HG02571 (cell line): ENCODE data around the gene ABLIM1.

Experiments used
- ATAC-seq: cut with Tn5 transposase; IDR thresholded peaks from one replicate; pipeline ENCODE4 v1.9.1; 2021; ENCODE audit warnings: mild to moderate bottlenecking, moderate library complexity; ENCODE audit not compliant: unreplicated experiment

The ABLIM1 gene

DNA sequence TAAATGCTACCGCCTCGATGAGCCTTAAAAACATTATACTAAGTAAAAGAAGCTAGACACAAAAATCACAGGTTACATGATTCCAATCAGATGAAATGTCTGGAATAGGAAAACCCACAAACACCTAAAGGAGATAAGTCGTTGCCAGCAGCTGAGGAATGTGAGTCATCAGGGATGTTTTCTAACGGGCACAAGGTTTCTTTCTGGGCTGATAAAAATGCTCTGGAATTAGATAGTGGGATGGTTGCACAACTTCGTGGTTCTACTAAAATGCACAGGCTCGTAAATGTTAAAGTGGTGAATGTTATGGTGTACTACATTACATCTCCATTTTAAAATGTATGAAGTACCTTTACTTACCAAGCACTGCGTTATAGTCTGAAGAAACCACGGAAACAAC is 9.7 kb downstream of the ABLIM1 start:
- ATAC-seq: no peak

DNA sequence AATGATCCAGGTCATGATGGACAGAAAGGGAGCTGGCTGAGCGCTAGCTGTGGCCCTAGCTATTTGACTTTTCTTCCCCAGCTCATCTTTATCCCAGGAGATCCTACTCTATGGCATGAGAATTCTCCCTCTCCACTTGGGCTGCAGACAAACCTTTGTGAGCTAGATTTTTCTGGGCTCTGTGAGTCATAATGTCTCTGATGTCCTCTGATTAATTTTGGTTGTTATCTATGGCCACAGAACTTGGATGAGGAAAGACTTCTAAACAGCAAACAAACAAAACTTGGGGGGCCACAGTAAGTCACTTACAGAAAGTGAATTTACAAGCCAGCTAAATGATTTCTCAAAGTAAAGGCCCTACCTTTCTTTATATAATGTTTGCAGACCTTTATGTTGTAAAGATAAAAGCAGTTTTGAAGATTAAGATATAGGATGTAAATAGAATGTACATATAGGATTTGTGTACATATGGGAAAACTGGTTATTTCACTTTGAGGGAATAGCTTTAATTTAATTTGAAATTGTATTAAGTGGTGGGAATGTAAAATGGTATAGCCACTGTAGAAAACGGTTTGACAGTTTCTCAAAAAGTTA is 10.4 kb downstream of the ABLIM1 start:
- no peak for ATAC-seq

DNA sequence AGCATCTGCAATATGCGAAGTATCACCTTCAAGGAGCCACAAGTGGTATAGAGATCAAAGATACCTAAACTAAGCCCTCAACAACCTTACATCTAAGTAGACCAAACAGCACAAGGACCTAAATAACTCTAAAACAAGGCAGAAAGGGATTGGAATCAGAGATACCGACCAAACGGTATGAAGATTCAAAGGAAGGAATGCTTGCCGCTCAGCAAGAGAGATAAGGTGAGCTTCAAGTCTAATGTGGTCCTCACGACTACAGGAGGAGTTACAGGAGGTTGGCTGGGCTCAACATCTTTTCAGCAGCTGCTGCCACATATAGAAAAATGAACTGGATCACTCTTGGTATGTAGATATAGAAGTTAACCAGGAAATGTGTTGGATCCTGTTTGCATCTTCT is 11.6 kb downstream of the ABLIM1 start:
- no peak for ATAC-seq

DNA sequence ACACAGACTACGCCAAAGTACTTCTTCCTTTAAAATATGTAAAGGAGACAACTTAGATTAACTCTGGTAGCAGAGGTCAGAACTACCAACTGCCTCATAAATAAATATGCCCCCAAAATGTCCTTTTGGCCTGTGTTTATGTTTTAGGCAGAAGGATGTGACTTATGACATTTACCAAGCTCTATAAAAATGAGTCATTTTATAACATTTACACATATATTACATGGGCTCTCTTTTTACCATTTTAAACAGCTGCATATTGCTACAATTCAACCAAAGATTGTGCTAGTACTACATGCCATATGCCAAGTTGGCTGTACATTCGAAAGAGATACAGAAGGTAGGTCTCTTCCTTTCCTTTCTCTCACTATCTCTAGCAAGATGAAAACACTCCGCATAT is 12.4 kb downstream of the ABLIM1 start:
- no peak for ATAC-seq

DNA sequence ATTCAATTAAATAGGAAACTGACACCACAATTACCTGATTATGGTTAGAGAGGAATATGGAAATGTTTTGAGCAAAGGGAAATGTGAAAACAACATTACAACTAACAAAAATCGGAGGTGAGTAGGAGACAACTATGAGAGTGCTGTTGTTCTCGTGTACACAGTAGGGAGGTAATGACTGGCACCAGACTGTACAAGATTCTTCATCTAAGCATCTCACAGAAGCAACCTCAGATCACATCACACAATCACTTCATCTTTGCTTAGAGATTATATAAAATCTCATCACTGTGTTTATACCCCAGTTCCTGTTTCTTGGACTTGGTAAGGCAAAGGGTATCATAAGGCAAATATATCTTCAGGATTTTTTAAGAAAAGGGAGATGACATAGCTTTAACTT is 14.9 kb downstream of the ABLIM1 start:
- ATAC-seq: no peak

DNA sequence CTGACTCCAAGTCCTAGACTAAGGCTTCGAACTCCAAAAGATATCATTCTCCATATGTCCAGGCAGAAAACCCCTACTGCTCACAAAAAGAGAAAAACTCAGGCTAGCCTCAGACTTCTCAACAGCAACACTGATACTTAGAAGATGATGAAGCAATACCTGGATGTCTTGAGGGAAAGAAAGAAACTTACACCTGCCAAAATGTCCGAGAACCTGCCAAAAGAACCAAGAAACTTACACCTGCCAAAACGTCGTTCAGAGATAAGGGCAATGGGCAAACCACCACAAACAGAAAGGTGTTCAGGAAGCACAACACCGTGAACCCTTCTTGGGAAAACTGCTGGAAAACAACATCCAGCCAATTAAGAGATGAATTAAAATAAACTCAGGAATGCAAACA is 15.3 kb downstream of the ABLIM1 start:
- no peak for ATAC-seq

DNA sequence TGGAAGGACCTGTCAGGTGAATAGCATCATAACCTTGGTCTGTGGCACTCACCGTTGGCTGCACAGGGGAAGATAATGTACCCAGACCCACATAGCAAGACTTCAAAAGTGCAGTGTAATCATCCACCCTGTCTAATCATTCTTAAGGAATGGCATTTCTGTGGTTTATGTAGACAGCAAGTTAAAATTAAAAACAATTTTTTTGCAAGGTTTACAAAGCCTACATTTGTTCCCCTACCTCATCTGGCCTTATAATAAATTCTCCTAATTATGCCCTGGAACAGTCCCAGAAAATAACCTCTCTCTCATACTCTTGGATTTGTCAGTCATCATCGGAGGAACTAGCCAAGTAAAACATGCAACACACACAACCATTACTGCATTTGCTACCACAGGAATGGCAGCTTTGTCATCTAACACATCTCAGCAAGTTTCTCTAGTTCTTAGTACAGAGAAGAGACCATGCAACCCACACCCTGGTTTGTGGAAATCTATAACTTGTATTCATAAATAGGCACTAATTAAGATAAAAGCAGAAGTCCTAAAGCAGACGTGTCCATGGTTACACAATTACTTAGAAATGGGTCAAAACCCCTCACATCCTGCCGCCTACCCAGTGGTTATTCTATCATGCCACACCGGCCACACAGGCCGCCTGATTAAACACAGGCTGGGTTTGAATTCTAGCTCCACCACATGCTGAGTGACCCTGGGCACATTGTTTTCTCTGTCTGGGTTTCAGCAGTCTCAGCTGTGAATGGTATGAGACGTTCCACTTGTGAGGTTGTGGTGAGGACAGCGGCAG is 19.1 kb downstream of the ABLIM1 start:
- ATAC-seq: no peak

DNA sequence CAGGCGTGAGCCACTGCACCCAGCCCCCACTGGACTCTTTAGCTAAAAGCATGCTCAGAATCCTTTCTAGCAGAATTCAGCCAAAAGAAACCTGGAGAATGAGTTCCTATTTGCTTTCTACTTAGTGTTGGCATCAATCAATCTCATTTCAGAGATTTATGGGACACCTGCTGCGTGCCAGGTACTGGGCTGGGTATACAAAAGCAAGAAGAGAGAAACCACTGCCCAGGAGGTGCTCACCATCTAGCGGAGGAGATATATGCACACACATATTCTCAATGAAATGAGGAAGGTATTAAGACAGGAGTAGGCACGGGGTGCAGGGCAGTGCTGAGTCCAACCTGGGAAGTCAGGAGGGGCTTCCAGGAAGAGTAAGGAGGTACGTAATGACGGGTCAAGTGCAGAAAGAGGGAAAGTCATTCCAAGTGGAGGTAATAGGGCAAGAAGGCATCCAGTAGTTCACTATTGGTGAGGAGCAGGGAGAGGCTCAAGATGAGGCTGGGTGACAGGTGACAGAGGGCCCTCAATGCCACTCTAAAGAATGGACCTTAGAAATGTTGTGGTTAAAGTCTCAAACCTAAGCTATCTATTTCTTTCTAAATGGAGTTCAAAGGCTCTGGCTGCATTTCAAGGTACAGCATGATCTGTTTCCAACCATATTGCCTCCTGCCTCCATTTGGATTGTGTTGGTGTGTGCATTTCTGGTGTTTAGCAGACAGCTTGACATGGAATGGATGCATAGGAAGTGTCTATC is 22.1 kb downstream of the ABLIM1 start:
- ATAC-seq: no peak

DNA sequence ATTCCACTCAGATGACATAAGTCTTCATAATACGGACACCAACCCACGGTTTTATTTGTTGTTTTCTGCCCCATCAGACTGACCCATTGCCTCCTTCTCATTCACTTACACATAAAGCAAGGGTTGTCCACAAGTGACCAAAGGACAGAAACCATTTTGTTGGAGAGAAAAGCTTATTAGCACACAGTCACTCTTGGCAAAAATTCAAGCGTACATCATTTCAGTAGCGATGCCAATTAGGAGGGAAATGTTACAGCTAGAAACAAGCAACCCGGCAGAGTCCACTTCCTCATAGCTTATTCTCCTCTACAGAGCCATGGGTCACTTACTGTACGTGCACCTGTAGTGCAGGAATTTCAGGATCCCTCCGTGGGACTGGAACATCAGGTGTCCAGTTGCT is 23.0 kb downstream of the ABLIM1 start:
- no peak for ATAC-seq

DNA sequence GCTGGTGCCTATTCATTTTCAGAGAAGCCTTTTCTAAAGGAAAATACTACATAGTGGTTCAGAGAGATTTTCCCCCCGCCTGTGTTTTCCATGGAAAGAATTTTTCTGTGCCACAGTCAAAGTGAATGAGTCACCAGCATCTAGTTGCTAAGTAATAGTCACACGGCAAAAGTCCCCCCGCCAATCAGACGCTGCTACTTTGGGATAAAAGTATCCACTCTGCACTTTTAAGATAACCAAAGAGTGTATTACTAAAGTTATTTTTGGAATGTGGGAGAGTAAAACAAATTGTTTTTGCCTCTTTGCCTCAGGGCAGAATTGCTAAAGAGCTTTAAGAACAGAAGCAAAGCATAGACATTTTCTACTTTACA is 23.5 kb downstream of the ABLIM1 start:
- ATAC-seq: no peak

DNA sequence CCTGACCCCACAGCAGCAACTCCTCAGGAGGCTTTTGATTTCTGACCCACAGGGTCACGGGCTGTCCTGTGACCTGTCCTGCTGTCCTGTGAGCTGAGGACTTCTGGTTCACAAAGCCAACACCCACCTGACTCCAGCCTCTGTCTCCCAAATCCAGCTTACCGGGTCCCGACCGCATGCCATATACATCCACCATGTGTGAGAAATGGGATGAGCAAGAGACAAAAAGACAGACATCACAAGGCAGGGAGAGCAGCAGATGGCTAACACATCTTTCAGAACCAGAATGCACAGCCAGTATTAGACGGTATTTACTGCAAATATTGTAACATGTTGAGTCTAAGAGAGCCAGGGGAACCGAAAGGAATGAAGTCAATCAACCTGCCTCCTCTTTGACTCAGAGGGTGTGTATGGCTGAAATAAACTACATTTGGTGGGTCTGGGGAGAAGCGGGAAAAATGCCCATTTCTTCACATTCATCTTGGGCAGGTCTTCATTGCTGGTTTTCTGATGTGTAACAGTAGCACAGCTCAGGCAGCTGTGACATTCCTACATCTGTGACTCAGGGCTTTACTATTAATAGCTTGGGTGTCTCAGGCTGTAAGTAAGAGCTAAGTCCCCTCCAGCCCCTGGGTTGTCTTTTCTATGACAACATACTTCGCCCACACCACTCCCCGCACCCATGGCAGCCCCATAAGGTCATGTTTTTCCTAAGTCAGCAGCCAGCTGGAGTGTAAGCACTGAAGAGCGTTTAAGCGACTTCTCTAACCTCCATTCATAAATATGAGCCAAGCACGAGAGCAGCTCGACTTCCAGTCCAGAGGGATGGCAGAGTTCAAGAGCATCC is 25.0 kb downstream of the ABLIM1 start:
- no peak for ATAC-seq

DNA sequence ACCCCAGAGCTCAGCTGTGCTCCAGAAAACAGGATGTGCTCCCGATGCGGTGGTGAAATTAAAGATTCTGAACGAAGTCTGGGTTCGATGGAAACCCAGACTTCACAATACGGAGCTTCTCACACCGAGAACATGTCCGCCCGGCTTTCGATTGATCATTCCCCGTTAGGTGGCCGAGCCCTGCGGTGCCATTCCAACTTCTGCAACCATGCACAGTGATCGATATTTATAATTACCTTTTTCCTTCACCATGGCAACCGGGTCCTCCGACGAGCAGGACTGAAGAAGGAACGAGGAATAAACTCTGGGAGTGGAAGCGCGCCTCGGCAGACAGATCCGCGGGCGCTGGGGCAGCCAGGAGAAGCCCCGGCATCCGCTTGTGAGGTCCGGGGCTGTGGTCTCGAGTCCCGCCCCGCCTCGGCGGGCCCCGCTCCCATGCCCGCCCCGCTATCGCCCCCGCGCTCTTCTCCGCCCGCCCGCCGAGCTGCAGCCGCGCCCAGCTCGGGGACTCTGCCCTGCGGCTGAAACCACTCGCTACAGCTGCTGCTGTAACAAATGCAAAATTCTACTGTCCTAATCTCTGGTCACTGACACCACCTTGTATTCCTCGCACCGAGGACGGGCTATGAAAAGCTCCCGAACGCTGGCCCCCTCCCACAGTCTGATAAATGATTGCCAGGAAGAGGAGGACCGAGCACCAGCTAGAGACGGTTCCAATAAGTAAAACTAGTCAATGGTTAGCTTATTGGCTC is 26.2 kb downstream of the ABLIM1 start:
- ATAC-seq: peak; percentile 75

DNA sequence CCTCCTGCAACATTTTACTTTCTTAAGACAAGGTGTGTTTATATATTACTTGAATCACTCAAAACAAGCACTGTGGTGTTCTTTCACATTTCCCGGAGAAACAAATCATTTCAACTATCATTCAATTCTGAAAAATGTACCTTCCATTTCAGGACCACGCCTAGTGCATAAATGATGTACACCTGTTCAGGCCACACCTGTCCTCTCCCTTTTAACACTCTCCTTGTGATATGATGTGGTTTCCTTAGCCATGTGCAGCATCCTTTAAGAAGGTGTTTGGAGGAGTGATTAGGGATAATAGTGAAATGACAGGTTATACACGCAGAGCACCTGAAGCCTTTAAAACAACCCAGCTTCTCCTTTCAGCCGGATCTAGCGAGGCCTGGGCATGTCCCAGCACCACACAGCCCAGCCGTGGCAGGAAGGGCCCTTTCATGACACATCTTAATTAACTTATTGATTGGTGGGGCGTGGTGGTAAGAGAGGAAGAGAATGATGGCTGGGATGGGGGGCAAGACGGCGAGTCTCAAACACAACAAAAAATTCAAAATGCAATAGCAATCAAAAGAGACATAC is 26.9 kb downstream of the ABLIM1 start:
- no peak for ATAC-seq

DNA sequence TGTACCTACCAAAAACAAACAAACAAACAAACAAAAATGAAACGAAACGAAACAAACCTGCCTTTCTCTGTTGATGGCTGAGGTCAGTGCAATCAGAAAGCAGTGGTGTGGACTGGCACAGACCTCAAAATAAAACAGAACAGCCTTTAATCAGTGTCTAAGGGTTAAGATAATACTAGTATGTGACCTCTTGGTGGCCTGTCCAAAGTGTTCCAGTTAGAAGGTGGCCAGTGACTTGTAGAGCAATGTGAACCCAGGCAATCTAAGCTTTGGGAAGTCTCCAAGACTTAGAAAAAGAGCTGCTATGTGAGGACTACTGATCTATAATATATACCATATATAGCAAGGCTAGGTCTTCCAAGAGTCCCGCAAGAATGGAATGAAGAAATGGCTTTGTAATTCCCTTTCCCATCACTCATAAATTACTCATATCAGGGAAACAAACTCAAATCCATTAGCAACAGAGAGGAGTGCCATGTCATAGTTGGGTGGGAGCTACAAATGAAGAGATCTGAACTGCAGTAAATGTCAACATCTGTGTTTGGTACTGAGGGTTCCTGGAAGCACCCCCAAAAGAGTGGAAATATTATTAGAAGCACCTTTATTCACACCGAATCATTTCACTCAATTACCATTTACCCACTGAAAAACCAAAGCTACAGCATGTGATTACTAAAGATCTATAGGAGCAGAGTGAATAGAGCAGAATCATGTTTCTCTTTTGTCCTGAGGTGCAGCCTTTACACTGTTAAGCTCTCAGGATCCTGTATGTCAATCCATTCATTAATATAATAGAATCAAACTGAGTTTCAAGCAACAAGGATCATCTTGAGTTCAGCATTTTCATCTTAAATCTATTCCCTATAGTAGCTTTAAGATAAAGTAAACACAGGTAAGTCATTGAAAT is 28.0 kb downstream of the ABLIM1 start:
- ATAC-seq: no peak

DNA sequence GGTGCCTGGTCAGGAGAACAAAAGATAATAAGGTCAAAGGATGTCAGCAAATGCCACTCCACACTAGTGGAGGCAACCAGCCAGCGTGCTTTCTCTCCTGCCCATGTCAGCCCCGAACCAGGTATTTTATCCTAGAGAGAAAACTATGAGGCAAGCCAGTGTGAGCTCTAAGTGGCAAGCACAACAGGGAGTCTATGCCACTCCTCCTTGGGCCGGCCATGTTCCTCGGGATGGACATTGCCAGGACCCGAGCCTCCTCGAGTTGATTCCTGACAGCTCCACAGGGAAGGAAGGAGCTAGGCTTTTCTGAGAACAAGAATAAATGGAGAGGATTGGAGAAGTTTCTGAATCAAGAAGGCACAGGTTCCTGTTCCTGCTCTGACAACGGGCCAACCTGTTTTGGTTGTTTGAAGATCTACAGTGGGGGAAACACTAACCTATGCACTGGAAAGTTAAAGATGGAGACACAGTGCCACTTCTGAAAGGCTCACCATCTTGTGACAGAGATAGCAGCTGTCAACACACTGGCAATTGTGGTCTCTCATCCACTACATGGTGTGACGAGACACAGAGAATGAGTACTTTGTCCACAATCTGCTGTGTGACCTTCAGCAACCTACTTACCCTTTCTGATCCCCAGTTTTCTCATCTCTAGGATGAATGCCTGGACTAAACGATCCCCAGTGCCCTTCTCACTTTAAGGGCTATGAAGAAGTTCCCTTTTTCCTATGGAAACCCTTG is 28.8 kb downstream of the ABLIM1 start:
- no peak for ATAC-seq

DNA sequence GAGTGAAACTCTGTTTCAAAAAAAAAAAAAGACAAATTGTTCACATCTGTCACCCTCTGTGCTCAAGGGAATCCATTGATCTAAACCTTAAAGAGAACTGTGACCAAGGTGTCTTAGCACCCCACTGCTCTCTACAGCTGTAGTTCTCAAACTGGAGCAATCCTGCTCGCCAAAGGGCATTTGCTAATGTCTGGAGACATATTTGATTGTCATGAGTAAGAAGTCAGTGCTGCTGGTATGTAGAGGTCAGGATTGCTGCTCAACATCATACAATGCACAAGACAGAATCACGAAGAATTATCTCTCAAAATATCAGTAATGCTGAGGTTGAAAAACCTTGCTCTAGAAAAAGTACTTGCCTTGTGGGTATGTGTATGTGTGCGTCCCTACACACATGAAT is 30.0 kb downstream of the ABLIM1 start:
- no peak for ATAC-seq

DNA sequence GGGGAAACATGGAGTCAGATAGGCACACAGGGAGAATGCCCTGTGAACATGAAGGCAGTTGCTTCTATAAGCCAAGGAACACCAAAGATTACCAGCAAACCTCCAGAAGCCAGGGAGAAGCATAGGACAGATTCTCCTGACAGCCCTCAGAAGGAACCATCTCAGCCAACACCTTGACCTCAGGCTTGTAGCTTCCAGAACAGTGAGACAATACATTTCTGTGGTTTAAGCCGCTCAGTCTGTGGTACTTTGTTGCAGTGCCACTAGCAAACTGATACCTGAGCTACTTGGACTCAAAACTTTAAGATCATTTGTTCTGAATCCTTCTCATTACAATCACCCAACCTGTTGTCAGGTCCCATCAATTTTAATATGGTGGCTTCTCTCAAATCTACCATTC is 31.2 kb downstream of the ABLIM1 start:
- ATAC-seq: no peak

DNA sequence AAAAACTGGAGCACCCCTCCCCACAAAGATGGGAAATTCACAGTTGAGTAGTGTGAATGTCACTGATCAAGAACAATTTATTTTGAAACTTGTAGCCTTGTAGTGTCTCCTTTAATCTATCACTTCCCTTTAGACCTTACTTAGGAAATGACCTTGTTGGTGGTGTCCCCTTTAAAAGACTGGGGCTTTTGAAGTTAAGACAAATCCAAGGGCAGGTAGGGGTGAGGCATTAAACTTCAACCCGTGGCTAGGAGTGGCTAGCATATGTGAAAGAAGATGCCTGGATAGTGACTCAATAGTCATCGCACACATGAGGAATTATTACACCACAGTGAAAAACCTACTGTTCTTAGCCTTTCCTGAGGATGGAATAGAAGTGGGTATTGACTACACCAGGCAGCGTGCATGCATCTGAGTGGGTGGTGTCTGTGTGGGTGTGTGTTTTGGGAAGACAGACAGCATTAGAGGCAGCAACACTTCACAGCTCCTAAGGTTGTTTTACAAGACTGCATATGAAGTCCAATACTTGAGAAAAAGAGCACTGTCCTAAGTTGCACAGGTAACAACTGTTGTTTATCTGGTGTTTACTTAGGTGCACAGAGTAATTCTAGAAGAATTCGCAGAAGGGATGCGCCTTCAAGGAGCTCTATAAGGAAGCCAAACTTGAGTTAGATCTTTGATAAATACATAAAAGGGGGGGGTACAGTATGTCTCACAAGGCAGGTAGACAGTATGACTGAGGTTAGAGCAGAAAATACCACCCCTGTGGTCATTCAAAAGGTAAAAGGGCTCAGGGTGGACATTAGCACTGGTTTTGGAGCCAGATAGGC is 32.9 kb downstream of the ABLIM1 start:
- ATAC-seq: no peak
